ENCODE measurements around the gene EXOC6B.

DNA sequence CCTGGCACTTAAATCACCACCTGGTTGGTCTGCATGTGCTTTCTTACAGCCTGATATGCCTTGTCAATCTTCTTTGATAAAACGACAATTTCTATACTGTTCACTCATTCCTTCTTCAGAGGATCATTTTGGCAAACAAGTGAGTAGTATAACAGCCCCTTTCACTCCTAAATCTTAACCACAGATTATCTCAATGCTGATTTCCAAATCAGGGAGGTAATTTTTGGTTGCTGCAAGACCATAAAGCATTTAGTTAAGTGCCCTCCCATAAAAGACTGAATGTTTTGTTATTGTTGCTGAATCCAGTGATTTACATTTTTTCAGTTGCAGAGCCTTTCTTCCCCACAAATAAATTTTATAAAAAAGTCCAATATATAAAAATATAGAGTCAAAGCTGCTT lies 549.0 kb downstream of the EXOC6B start:
- TF ChIP-seq, protein P1, sequence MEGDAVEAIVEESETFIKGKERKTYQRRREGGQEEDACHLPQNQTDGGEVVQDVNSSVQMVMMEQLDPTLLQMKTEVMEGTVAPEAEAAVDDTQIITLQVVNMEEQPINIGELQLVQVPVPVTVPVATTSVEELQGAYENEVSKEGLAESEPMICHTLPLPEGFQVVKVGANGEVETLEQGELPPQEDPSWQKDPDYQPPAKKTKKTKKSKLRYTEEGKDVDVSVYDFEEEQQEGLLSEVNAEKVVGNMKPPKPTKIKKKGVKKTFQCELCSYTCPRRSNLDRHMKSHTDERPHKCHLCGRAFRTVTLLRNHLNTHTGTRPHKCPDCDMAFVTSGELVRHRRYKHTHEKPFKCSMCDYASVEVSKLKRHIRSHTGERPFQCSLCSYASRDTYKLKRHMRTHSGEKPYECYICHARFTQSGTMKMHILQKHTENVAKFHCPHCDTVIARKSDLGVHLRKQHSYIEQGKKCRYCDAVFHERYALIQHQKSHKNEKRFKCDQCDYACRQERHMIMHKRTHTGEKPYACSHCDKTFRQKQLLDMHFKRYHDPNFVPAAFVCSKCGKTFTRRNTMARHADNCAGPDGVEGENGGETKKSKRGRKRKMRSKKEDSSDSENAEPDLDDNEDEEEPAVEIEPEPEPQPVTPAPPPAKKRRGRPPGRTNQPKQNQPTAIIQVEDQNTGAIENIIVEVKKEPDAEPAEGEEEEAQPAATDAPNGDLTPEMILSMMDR (IDR thresholded peaks at IDR 0.05; ENCODE audit: low read depth, low read length), result no peak
- TF ChIP-seq EZH2phosphoT487 (IDR thresholded peaks at IDR 0.05; ENCODE audit: low read depth), result no peak
